GM12891 (cell line): Measurements from ENCODE around the gene SLC12A9.

Source experiments
- POLR2A ChIP-seq: IDR thresholded peaks from 2 replicates; pipeline ENCODE4 v1.6.1; 2011; ENCODE audit warnings: low read depth, low read length, control low read depth
- POLR2AphosphoS5 ChIP-seq: IDR thresholded peaks from 2 replicates; pipeline ENCODE4 v1.6.1; 2011; ENCODE audit warnings: low read depth, low read length, control low read depth
- SPI1 ChIP-seq: IDR thresholded peaks from 2 replicates; pipeline ENCODE4 v1.6.1; 2011; ENCODE audit warnings: low read depth, low read length, control low read depth
- TAF1 ChIP-seq: IDR thresholded peaks from 2 replicates; pipeline ENCODE4 v1.6.1; 2011; ENCODE audit warnings: low read depth, low read length, control low read depth

GRCh38 chr7:100874577-100875355 is 22.3 kb downstream of the SLC12A9 start, which contains the start of gene SRRT:
- TF ChIP-seq TAF1 (peak; percentile 88), POLR2A (peak; percentile 94; the same call in 1 of the 2 replicates), POLR2AphosphoS5 (peak; percentile 91), SPI1 (peak; percentile 50)
